Mucosa of stomach (tissue), 1 donor: ENCODE results near the gene TFR2.

Experiments used
- H3K27me3 ChIP-seq: one replicate; pipeline ENCODE4 v1.7.0; 2013; ENCODE audit warnings: mild to moderate bottlenecking, low read length; ENCODE audit not compliant: control insufficient read depth, insufficient read depth
- H3K36me3 ChIP-seq: one replicate; pipeline ENCODE4 v1.7.0; 2013; ENCODE audit warnings: low read length; ENCODE audit not compliant: control insufficient read depth, insufficient read depth
- H3K4me1 ChIP-seq: one replicate; pipeline ENCODE4 v1.7.0; 2013; ENCODE audit warnings: mild to moderate bottlenecking, low read length; ENCODE audit not compliant: control insufficient read depth, insufficient read depth
- H3K4me3 ChIP-seq: one replicate; pipeline ENCODE4 v1.7.0; 2013; ENCODE audit warnings: low read length
- H3K9ac ChIP-seq: one replicate; pipeline ENCODE4 v1.7.0; 2013; ENCODE audit warnings: mild to moderate bottlenecking, low read length, moderate library complexity
- H3K9me3 ChIP-seq: one replicate; pipeline ENCODE4 v1.7.0; 2013; ENCODE audit warnings: mild to moderate bottlenecking, low read length, moderate library complexity; ENCODE audit not compliant: control insufficient read depth
- donor health status: Pancreatic carcinoma.

Gene TFR2

GRCh38 chr7:100574362-100575205, 66.8 kb downstream of the TFR2 start:
- Histone ChIP-seq H3K9me3 (no peaks in the 10 kb centered on the region), H3K27me3 (peaks cover 6% of the 10 kb centered on the region), H3K4me1 (peaks cover 22% of the 10 kb centered on the region), H3K9ac (no peak overlapping the region), H3K4me3 (no peak overlapping the region), H3K36me3 (peaks cover 15% of the 10 kb centered on the region)

GRCh38 chr7:100573691-100574361, 67.5 kb downstream of the TFR2 start, which contains the start of gene SAP25:
SAP25 (minus strand) TSS chr7:100573900; CDS start chr7:100573742, 158 bp downstream.
- no peaks in the 10 kb centered on the region for H3K9me3 ChIP-seq
- peaks cover 27% of the 10 kb centered on the region for H3K4me1 ChIP-seq
- H3K27me3 ChIP-seq: peaks cover 6% of the 10 kb centered on the region
- H3K36me3 ChIP-seq: peaks cover 13% of the 10 kb centered on the region
- no peak within 1 kb of the TSS for H3K9ac ChIP-seq
- no peak within 1 kb of the TSS for H3K4me3 ChIP-seq

GRCh38 chr7:100572949-100573675, 68.2 kb downstream of the TFR2 start:
- Histone ChIP-seq H3K27me3 (peaks cover 6% of the 10 kb centered on the region), H3K4me1 (peaks cover 28% of the 10 kb centered on the region), H3K9ac (no peak overlapping the region), H3K4me3 (no peak overlapping the region), H3K9me3 (no peaks in the 10 kb centered on the region), H3K36me3 (peaks cover 6% of the 10 kb centered on the region)

GRCh38 chr7:100572281-100572948, 68.9 kb downstream of the TFR2 start:
- H3K36me3 ChIP-seq: no peaks in the 10 kb centered on the region

GRCh38 chr7:100571829-100572116, 69.6 kb downstream of the TFR2 start:
- no peak overlapping the region for H3K4me3 ChIP-seq
- H3K4me1 ChIP-seq: peaks cover 33% of the 10 kb centered on the region
- no peak overlapping the region for H3K9ac ChIP-seq
- H3K9me3 ChIP-seq: no peaks in the 10 kb centered on the region
- H3K27me3 ChIP-seq: peaks cover 6% of the 10 kb centered on the region
- H3K36me3 ChIP-seq: no peaks in the 10 kb centered on the region

More at GRCh38 chr7:100572281-100572948, 68.9 kb downstream of the TFR2 start:
- peaks cover 6% of the 10 kb centered on the region for H3K27me3 ChIP-seq
- H3K4me1 ChIP-seq: peaks cover 33% of the 10 kb centered on the region
- H3K9ac ChIP-seq: no peak overlapping the region
- no peak overlapping the region for H3K4me3 ChIP-seq
- no peaks in the 10 kb centered on the region for H3K9me3 ChIP-seq

GRCh38 chr7:100570954-100571828, 70.2 kb downstream of the TFR2 start:
- no peak overlapping the region for H3K4me3 ChIP-seq
- no peaks in the 10 kb centered on the region for H3K36me3 ChIP-seq
- no peak overlapping the region for H3K9ac ChIP-seq
- H3K9me3 ChIP-seq: no peaks in the 10 kb centered on the region
- H3K27me3 ChIP-seq: peaks cover 6% of the 10 kb centered on the region
- peaks cover 33% of the 10 kb centered on the region for H3K4me1 ChIP-seq
